Stimulated activated CD8-positive, alpha-beta memory T cell treated with anti-CD3 and anti-CD28 coated beads, Interleukin-15, amount 100 ng/mL, for 48 hours (primary cell): ENCODE data around the gene EIF4G2.

Source experiments
- DNase-seq, 2 donors: peaks; one replicate each; pipeline ENCODE4 v3.0.0-alpha.2; 2020; ENCODE audit warnings: low read depth in 2 of 2

The EIF4G2 gene

GRCh38 chr11:10808235-10808552 is 532 bp downstream of the EIF4G2 start:
- DNase-seq = no peak

GRCh38 chr11:10807493-10808234 is 1.1 kb downstream of the EIF4G2 start:
- peak; percentile 19 to 32 for DNase-seq

GRCh38 chr11:10806206-10806605 is 2.5 kb downstream of the EIF4G2 start:
- no peak for DNase-seq

- DNase-seq = no peak
These were observed 3.0 kb downstream of the EIF4G2 start for GRCh38 chr11:10805741-10806140.

- no peak for DNase-seq
These were observed 5.0 kb downstream of the EIF4G2 start for GRCh38 chr11:10803676-10804075.

GRCh38 chr11:10800292-10800691 is 8.4 kb downstream of the EIF4G2 start:
- no peak for DNase-seq

- DNase-seq = no peak
These were observed 10.3 kb downstream of the EIF4G2 start for GRCh38 chr11:10798330-10798928.

GRCh38 chr11:10797531-10797930 is 11.2 kb downstream of the EIF4G2 start:
- DNase-seq = no peak

- no peak for DNase-seq
These were observed 11.7 kb downstream of the EIF4G2 start for GRCh38 chr11:10797001-10797400.

- DNase-seq = no peak
These were observed 12.5 kb downstream of the EIF4G2 start for GRCh38 chr11:10796191-10796590.

GRCh38 chr11:10793470-10794255 is 15.1 kb downstream of the EIF4G2 start:
- DNase-seq = no peak

GRCh38 chr11:10792385-10793068 is 16.2 kb downstream of the EIF4G2 start:
- peak; percentile 73 to 76 for DNase-seq

- DNase-seq = no peak
These were observed 22.3 kb downstream of the EIF4G2 start for GRCh38 chr11:10786451-10786850.

- no peak for DNase-seq
These were observed 23.6 kb downstream of the EIF4G2 start for GRCh38 chr11:10785146-10785474.

GRCh38 chr11:10784232-10785145 is 24.2 kb downstream of the EIF4G2 start:
- DNase-seq = no peak

- no peak for DNase-seq
These were observed 28.7 kb downstream of the EIF4G2 start for GRCh38 chr11:10780040-10780439.

- no peak for DNase-seq
These were observed 29.6 kb downstream of the EIF4G2 start for GRCh38 chr11:10779086-10779485.

- no peak for DNase-seq
These were observed 30.3 kb downstream of the EIF4G2 start for GRCh38 chr11:10778217-10778970.

GRCh38 chr11:10777806-10778205 is 30.9 kb downstream of the EIF4G2 start:
- DNase-seq = no peak

GRCh38 chr11:10777393-10777793 is 31.3 kb downstream of the EIF4G2 start:
- no peak for DNase-seq

GRCh38 chr11:10774811-10775210 is 33.9 kb downstream of the EIF4G2 start:
- no peak for DNase-seq
